NCI-H1436 (cell line): ENCODE measurements around the gene UCKL1.
A peak's percentile ranks its signal among the peaks of the same experiment; 100 is the strongest.
"Not testable (repeated sequence)": the region's sequence is repeated elsewhere in the genome, so short reads cannot be mapped to it uniquely, and the experiment has no call there.

Source experiments
- DNase-seq: peaks from one replicate; lab custom pipeline; 2025; lab: John Stamatoyannopoulos, UW

The UCKL1 gene

GRCh38 chr20:63972312-63973159, 16.3 kb upstream of the UCKL1 start:
- DNase-seq = no peak

- DNase-seq = not testable (repeated sequence)
Observed at GRCh38 chr20:63971960-63972311, 15.7 kb upstream of the UCKL1 start.

- DNase-seq = no peak
Observed at GRCh38 chr20:63970714-63971431, 14.7 kb upstream of the UCKL1 start.

- peak; percentile 48 for DNase-seq
Observed at GRCh38 chr20:63969838-63970713, 13.9 kb upstream of the UCKL1 start, which contains the start of gene ZNF512B. ZNF512B (minus strand) TSS chr20:63969930; CDS start chr20:63967950, 1,980 bp downstream.

- no peak for DNase-seq
Observed at GRCh38 chr20:63968928-63969760, 12.9 kb upstream of the UCKL1 start.

- no peak for DNase-seq
Observed at GRCh38 chr20:63968136-63968927, 12.1 kb upstream of the UCKL1 start.

GRCh38 chr20:63967330-63968135, 11.3 kb upstream of the UCKL1 start:
- no peak for DNase-seq

- DNase-seq = no peak
Observed at GRCh38 chr20:63966944-63967322, 10.7 kb upstream of the UCKL1 start.

- no peak for DNase-seq
Observed at GRCh38 chr20:63966172-63966943, 10.1 kb upstream of the UCKL1 start.

- no peak for DNase-seq
Observed at GRCh38 chr20:63964412-63964811, 8.2 kb upstream of the UCKL1 start.

- no peak for DNase-seq
Observed at GRCh38 chr20:63963784-63964301, 7.6 kb upstream of the UCKL1 start.

- DNase-seq = no peak
Observed at GRCh38 chr20:63963348-63963741, 7.1 kb upstream of the UCKL1 start.

- DNase-seq = no peak
Observed at GRCh38 chr20:63962426-63963347, 6.5 kb upstream of the UCKL1 start.

- DNase-seq = no peak
Observed at GRCh38 chr20:63961664-63962425, 5.6 kb upstream of the UCKL1 start.

- DNase-seq = not testable (repeated sequence)
Observed at GRCh38 chr20:63960654-63961621, 4.7 kb upstream of the UCKL1 start.

GRCh38 chr20:63959699-63960075, 3.5 kb upstream of the UCKL1 start:
- DNase-seq = no peak
